HG03025 (cell line): ENCODE measurements around the gene SH3PXD2B.

Experiments used
- ATAC-seq: cut with Tn5 transposase; IDR thresholded peaks from one replicate; pipeline ENCODE4 v1.9.1; 2021; ENCODE audit warnings: mild to moderate bottlenecking, moderate library complexity; ENCODE audit not compliant: unreplicated experiment, low FRiP score

The SH3PXD2B gene

GRCh38 chr5:172282272-172283019 is 171.9 kb downstream of the SH3PXD2B start:
- ATAC-seq, result no peak

GRCh38 chr5:172281346-172281745 is 173.0 kb downstream of the SH3PXD2B start:
- no peak for ATAC-seq

- no peak for ATAC-seq
Observed at GRCh38 chr5:172280929-172281328, 173.4 kb downstream of the SH3PXD2B start.

GRCh38 chr5:172280317-172280716 is 174.0 kb downstream of the SH3PXD2B start:
- no peak for ATAC-seq

- no peak for ATAC-seq
Observed at GRCh38 chr5:172278356-172278755, 176.0 kb downstream of the SH3PXD2B start.

- no peak for ATAC-seq
Observed at GRCh38 chr5:172276214-172276613, 178.1 kb downstream of the SH3PXD2B start.
